Effector memory CD4-positive, alpha-beta T cell (primary cell): ENCODE data around the gene CPNE4.
"Not testable (repeated sequence)": the region's sequence is repeated elsewhere in the genome, so short reads cannot be mapped to it uniquely, and the experiment has no call there.

Source experiments
- DNase-seq, 3 donors: peaks; one replicate each; pipeline ENCODE4 v3.0.0-alpha.2; 2020
- H3K27ac ChIP-seq: 2 replicates; pipeline ENCODE4 v1.7.0; 2013; ENCODE audit warnings: mild to moderate bottlenecking, low read length, moderate library complexity; ENCODE audit not compliant: insufficient read depth, poor library complexity, severe bottlenecking
- H3K27me3 ChIP-seq: replicated peaks from 2 replicates; pipeline ENCODE4 v1.7.0; 2013; ENCODE audit warnings: mild to moderate bottlenecking, low read length; ENCODE audit not compliant: insufficient read depth, control insufficient read depth, poor library complexity, severe bottlenecking
- H3K36me3 ChIP-seq: 2 replicates; pipeline ENCODE4 v1.7.0; 2013; ENCODE audit warnings: mild to moderate bottlenecking, low read length, moderate library complexity; ENCODE audit not compliant: control insufficient read depth, insufficient read depth
- H3K4me1 ChIP-seq: 2 replicates; pipeline ENCODE4 v1.7.0; 2013; ENCODE audit warnings: low read length, mild to moderate bottlenecking; ENCODE audit not compliant: control insufficient read depth, insufficient read depth, poor library complexity, severe bottlenecking
- H3K4me3 ChIP-seq: 2 replicates; pipeline ENCODE4 v1.7.0; 2013; ENCODE audit warnings: low read length, low read depth, mild to moderate bottlenecking; ENCODE audit not compliant: insufficient read depth, poor library complexity, severe bottlenecking
- H3K9me3 ChIP-seq: 2 replicates; pipeline ENCODE4 v1.7.0; 2013; ENCODE audit warnings: mild to moderate bottlenecking, low read length, moderate library complexity; ENCODE audit not compliant: control insufficient read depth

Gene CPNE4

GRCh38 chr3:131491775-131492174, 543.0 kb downstream of the CPNE4 start:
- Histone ChIP-seq H3K27me3 (no peaks in the 10 kb centered on the region), H3K36me3 (peaks cover 25% of the 10 kb centered on the region), H3K4me1 (no peaks in the 10 kb centered on the region), H3K9me3 (no peaks in the 10 kb centered on the region), H3K4me3 (no peak overlapping the region), H3K27ac (no peak overlapping the region)
- DNase-seq = no peak

DNA sequence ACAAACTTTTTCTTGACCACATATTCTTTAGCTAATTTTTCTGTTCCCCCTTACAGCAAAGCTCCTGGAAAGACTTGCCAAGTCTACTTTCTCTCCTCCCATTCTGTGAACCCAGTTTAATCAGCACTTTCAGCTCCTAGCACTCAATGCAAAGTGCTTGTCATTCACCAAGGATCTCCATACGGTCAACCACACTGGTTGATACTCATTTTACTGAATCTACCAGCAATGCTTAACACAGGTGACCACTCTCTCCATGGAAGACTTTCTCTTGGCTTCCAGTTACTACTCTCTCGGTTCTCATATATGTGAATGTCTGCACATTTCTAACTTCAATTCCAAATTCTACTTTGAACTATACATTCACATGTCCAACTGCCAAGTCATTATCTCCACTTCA, 543.7 kb downstream of the CPNE4 start:
- Histone ChIP-seq H3K9me3 (no peaks in the 10 kb centered on the region), H3K27ac (no peak overlapping the region), H3K4me3 (no peak overlapping the region), H3K27me3 (no peaks in the 10 kb centered on the region), H3K4me1 (no peaks in the 10 kb centered on the region), H3K36me3 (peaks cover 20% of the 10 kb centered on the region)
- no peak for DNase-seq

DNA sequence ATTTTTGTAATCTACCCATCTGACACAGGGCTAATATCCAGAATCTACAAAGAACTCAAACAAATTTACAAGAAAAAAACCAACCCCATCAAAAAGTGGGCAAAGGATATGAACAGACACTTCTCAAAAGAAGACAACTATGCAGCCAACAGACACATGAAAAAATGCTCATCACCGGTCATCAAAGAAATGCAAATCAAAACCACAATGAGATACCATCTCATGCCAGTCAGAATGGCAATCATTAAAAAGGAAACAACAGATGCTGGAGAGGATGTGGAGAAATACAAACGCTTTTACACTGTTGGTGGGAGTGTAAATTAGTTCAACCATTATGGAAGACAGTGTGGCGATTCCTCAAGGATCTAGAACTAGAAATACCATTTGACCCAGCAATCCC, 548.3 kb downstream of the CPNE4 start:
- H3K9me3 ChIP-seq, H3K27me3 ChIP-seq, H3K4me3 ChIP-seq, H3K4me1 ChIP-seq, DNase-seq, H3K36me3 ChIP-seq, H3K27ac ChIP-seq: not testable (repeated sequence)

- Histone ChIP-seq H3K9me3 (no peaks in the 10 kb centered on the region), H3K27ac (no peak overlapping the region), H3K4me1 (peaks cover 2% of the 10 kb centered on the region), H3K27me3 (no peaks in the 10 kb centered on the region), H3K36me3 (peaks cover 15% of the 10 kb centered on the region), H3K4me3 (no peak overlapping the region)
- no peak for DNase-seq
Measured at GRCh38 chr3:131485119-131485518, 549.7 kb downstream of the CPNE4 start.

DNA sequence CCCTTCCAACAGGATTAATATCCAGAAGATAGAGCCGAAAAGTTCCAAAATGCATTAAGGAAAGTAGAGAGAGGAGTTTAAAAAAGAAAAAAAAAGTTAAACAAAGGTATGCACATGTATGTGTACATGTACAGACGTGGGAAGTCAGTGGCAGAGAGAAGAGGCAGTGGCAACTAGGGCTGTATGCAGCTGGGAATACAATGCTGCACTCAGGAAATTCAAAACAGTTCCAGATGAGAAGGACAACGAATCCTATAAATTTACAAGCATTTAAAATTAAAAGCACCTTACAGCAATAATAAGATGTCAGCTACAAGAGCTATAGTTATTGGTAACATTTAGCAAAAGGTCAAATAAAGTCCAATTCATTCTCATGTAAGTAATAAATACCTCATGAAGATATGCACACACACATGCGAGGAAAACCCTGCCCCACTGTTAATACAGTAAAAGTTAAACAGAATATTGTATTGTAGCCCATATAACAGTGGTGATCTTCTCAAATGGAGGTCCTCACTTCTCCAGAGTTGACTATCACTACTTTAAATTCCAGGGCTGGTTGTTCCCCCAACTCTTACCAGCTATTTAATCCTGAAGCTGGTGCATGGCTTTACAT, 550.2 kb downstream of the CPNE4 start:
- H3K27me3 ChIP-seq = no peaks in the 10 kb centered on the region
- no peak for DNase-seq
- H3K9me3 ChIP-seq = no peaks in the 10 kb centered on the region
- H3K36me3 ChIP-seq = peaks cover 19% of the 10 kb centered on the region
- no peak overlapping the region for H3K27ac ChIP-seq
- peaks cover 2% of the 10 kb centered on the region for H3K4me1 ChIP-seq
- H3K4me3 ChIP-seq = no peak overlapping the region
